Activated T-helper 1 cell treated with Interleukin-2 at 50 U/mL for 16 hours (primary cell): ENCODE data around the gene GMIP.
"Not testable (repeated sequence)": the region's sequence is repeated elsewhere in the genome, so short reads cannot be mapped to it uniquely, and the experiment has no call there.

Experiments used
- DNase-seq: peaks from one replicate; pipeline ENCODE4 v3.0.0-alpha.2; 2020; ENCODE audit warnings: low read depth

GMIP gene

GRCh38 chr19:19634516-19635312 lies 8.7 kb downstream of the GMIP start:
- no peak for DNase-seq

- no peak for DNase-seq
These were observed 9.5 kb downstream of the GMIP start for GRCh38 chr19:19633711-19634515.

DNA sequence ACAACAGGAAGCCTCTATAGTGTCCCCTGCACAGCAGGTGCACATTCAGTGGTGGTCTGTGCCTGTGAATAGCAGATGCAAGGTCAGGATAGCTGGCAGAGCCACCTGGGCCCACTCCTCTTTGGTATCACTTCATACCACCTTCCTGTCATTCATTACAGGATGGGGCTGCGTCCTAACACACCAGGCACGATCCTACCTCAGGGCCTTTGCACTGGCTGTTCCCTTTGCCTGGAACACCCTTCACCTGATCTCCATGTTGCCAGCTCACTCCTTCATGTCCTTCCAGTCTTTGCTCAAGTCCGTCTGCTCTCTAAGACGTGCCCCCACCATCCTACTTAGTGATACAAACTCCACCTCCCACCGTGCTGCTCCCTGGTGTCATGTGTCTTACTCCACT lies 10.8 kb downstream of the GMIP start:
- DNase-seq: no peak

DNA sequence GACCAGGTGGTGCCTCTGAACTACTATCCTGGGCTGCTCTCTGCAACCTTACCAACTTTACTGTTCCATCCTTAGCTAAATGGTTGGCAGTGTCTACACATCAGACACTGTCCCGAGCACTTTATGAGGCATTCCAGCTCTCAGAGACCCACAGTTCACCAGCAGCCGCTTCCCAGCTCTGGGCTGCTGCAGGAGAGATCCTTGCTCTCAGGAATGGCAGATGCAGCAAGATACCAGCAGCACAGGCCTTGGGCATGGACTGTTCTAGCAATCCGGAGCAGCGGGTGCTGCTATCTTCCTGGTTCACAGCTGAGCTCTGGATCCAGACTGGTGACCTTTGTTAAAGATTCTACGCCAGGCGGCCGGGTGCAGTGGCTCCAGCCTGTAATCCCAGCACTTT lies 12.1 kb downstream of the GMIP start:
- no peak for DNase-seq

GRCh38 chr19:19630426-19630825 lies 13.0 kb downstream of the GMIP start:
- no peak for DNase-seq

GRCh38 chr19:19630062-19630414 lies 13.4 kb downstream of the GMIP start:
- DNase-seq: no peak

GRCh38 chr19:19628501-19629134 lies 14.8 kb downstream of the GMIP start:
- peak; percentile 33 for DNase-seq

- peak; percentile 81 for DNase-seq
These were observed 15.6 kb downstream of the GMIP start, which contains the start of gene LPAR2 for GRCh38 chr19:19627621-19628500. TSS of gene LPAR2 (minus strand) at chr19:19628220. CDS start at chr19:19627275, 945 bp downstream.

DNA sequence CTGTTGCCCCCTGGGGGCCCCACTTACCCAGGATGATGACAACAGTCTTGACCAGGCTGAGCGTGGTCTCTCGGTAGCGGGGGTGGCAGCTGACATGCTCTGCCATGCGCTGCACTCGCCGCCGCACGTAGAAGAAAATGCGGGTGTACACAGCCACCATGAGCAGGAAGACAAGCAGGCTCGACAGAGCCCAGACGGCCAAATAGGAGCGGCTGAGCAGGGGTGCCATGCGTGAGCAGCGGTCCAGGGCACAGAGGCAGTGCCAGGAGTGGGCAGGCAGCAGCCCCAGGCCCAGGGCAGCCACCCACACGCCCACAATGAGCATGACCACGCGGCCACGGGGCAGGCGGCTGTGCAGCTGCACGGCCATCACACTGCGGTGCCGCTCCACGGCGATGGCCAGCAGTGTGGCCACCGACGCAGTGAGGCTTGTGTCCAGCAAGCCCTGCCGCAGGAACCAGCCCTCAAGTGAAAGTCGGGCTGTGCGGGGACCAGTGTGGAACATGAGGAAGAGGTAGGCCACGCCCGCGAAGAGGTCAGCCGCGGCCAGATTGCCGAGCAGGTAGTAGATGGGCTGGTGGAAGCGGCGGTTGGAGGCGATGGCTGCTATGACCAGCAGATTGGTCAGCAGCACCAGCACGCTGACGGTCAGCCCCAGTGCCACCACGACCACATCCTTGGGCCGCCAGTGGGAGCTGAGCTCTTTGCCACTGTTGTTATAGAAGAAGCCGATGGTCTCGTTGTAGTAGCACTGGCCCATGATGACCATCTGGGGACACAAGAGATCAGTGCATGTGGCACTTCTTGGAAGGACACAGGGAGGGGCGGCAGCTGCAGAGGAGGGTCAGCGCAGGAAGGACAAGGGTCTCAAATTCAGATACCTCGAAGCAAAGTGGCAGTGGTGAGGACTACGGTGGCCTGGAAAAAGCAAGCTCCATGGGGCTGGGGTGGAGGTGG lies 16.7 kb downstream of the GMIP start:
- no peak for DNase-seq

GRCh38 chr19:19624032-19624570 lies 19.4 kb downstream of the GMIP start:
- no peak for DNase-seq

DNA sequence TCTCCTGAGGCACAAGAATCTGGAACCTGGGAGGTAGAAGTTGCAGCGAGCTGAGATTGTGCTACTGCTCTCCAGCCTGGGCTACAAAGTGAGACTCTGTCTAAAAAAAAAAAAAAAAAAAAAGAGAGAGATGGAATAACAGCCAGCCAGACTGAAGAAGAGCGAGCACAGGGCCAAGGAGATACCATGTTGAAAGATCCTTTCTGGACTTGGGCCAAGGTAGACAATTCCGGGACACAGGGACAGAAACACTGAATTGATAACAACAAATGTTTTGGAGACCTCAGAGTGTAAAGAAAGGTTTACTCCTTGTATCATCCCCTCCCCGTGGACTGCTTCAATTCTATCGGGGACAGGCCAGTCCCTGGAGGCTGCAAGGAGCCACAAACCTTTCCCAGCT lies 20.1 kb downstream of the GMIP start:
- DNase-seq: no peak

DNA sequence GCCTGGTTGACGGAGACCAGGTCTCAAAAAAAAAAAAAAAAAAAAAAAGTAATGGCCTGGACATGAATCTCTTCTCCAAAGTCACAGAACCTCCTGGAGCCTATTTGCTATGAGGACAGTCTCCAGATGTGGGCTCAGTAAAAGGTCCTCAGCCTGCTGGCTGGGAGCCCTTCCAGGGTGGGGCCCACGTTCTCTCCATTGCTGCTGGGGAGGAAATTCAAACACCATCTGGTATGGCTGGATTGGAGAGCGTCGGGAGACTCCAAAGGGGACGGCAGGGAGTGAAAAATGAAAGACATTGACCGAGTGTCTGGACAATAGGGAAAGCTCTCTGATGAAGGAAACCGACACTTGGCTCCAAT lies 23.6 kb downstream of the GMIP start:
- no peak for DNase-seq

DNA sequence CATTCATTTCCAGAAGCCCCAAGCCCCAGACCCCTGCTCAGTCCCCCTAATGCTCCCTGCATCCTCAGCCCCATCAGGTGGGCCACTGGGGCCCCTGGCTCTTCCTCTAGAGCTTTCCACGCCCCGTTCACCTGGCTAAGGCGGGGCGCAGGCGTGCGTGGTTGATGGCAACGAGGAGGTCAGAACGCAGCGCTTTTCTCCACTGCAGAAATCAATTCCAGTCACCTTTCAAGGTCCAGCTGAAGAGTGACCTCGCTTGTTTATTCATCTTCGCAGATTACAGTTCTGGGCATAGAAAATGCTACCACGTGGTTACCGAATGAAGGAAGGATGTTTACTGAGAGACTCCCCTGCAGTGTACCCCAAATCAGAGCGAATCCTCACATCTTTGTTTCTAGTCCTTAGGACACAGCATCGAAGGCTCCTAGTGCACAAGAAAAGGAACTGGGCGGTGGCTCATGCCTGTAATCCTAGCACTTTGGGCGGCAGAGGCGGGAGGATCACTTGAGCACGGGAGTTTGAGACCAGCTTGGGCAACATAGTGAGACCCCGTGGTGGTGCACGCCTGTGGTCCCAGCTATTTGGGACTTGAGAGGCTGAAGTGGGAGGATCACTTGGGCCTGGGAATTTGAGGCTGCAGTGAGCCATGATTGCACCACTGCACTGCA lies 24.1 kb downstream of the GMIP start:
- DNase-seq: no peak

DNA sequence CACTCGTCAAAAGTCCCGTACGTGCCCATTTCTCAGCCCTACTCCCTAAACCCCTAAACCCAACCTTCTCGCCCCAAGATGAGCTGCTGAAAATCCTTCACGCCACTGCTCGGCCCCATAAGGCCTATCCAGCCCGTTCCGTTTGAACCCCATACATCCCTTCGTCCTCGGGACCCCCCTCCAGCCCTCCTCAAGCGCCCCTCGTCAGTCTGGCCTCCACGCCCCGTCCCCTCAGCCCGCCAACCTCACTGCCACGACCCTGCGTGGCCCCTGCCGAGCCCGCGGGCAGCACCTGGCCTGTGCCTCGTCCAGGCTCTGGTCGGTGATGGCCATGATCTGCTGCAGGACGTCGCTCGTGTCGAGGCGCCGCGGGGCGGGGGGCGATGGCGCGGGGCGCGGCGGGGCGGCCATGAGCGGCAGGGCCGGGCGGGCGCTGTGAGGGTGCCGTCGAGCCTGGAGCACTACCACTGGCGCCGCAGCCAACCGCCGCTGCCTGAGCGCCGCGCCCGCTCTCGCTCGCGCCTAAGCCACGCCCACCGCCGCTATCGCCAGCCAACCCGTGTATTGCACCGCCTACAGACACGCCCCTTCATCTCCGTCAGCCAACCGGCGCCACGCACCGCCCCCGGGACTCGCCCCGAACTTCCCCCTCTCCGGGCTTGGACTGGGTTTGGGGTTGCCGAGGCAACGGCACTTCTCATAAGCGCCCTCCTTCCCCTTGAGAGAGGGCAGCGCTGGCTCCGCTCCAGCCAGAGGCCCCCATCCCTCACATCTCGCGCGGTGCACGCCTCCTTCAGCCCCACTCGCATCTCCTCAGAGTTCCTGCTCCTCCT lies 25.0 kb downstream of the GMIP start, which contains the start of gene PBX4:
Gene PBX4 (minus strand): TSS at position 469 of the 833 bp plus-strand sequence. CDS start 58 bp downstream, at position 411.
- DNase-seq: peak; percentile 98

DNA sequence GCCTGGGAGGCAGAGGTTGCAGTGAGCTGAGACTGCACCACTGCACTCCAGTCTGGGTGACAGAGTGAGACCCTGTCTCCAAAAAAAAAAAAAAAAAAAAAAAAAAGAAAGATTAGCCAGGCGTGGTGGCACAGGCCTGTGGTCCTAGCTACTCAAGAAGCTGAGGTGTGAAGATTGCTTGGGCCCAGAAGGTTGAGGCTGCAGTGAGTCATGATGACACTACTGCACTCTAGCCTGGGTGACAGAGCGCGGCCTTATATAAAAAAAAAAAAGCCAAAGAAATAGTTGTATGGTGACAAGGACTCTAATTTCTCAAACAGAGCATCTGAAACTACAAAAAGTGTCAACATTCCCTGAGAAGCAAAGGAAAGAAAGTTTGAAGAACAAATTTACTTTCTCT lies 28.4 kb downstream of the GMIP start:
- no peak for DNase-seq

- no peak for DNase-seq
These were observed 30.0 kb downstream of the GMIP start for GRCh38 chr19:19613506-19613905.

GRCh38 chr19:19610376-19611202 lies 32.9 kb downstream of the GMIP start:
- no peak for DNase-seq

DNA sequence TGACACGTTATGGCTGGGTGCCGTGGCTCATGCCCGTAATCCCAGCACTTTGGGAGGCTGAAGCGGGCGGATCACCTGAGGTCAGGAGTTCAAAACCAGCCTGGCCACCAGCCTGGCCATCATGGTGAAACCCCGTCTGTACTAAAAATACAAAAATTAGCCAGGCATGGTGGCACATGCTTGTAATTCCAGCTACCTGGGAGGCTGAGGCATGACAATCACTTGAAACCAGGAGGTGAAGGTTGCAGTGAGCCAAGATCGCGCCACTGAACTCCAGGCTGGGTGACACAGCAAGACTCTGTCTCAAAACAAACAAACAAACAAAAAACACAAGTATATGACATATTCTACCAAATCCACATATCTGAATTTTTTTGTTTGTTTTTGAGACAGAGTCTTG lies 36.8 kb downstream of the GMIP start:
- DNase-seq: not testable (repeated sequence)
